SK-N-SH (cell line): ENCODE measurements around the gene CCDC192. TPM values are rescaled to one million over a fixed set of nuclear protein-coding genes. Genes with fewer than 3 reads are reported as not detected.

Experiments
- CTCF ChIA-PET: fragments of 300-600, 350-600 bp; formaldehyde crosslinking; extraction: SDS; loops from one replicate; lab custom pipeline; 2021; lab: Yijun Ruan, JAX
- POLR2A ChIA-PET: fragments of 350-600 bp; sonication (Branson Sonifier 250); formaldehyde crosslinking; extraction: SDS; loops from one replicate; lab custom pipeline; 2020; ENCODE audit warnings: antibody characterized with exemption, inconsistent platforms; lab: Yijun Ruan, JAX
- DNase-seq: peaks from one replicate; pipeline ENCODE4 v3.0.0; 2012
- H2AFZ ChIP-seq: fragments of 200-600 bp; sonication (generic); 2 replicates; pipeline ENCODE4 v1.8.1; 2016; ENCODE audit warnings: antibody characterized with exemption, mild to moderate bottlenecking, low read depth
- H3F3A ChIP-seq: fragments of 200-600 bp; sonication (generic); replicated peaks from 2 replicates; pipeline ENCODE3; 2016; ENCODE audit warnings: antibody characterized with exemption, mild to moderate bottlenecking; ENCODE audit not compliant: insufficient read depth
- H3K27ac ChIP-seq, 2 experiments: fragments of 200-500 bp in 1 of 2; fragments of 200-600 bp in 1 of 2; sonication (Bioruptor generic) in 1 of 2; sonication (generic), shearing (Covaris generic) in 1 of 2; 2 replicates each; pipeline versions ENCODE4 v1.5.1 to v1.6.1; 2014 to 2016; ENCODE audit warnings: low read depth in 2 of 2, inconsistent platforms in 1 of 2, low read length in 1 of 2, mild to moderate bottlenecking in 1 of 2, mixed read lengths in 1 of 2
- H3K27me3 ChIP-seq: fragments of 200-600 bp; sonication (generic), shearing (Covaris generic); 2 replicates; pipeline ENCODE4 v1.6.1; 2016; ENCODE audit warnings: mixed run types; ENCODE audit not compliant: insufficient read depth
- H3K36me3 ChIP-seq, 2 experiments: fragments of 200-500 bp in 1 of 2; fragments of 200-600 bp in 1 of 2; sonication (Bioruptor generic) in 1 of 2; sonication (generic) in 1 of 2; replicated peaks in 1 of 2; 2 replicates each; pipeline versions ENCODE3 to v1.5.1; 2014 to 2016; ENCODE audit warnings: low read length in 1 of 2, mild to moderate bottlenecking in 1 of 2; ENCODE audit not compliant: insufficient read depth in 2 of 2, control insufficient read depth in 1 of 2
- H3K4me1 ChIP-seq, 2 experiments: fragments of 200-500 bp in 1 of 2; fragments of 200-600 bp in 1 of 2; sonication (Bioruptor generic) in 1 of 2; sonication (generic), shearing (Covaris generic) in 1 of 2; 2 replicates each; pipeline versions ENCODE4 v1.5.1 to v1.6.1; 2014 to 2016; ENCODE audit warnings: low read depth in 1 of 2, low read length in 1 of 2, mixed run types in 1 of 2; ENCODE audit not compliant: insufficient read depth in 2 of 2, control insufficient read depth in 1 of 2
- H3K4me2 ChIP-seq: fragments of 200-600 bp; sonication (generic), shearing (Covaris generic); 2 replicates; pipeline ENCODE4 v1.6.1; 2017; ENCODE audit warnings: mixed run types
- H3K4me3 ChIP-seq, 2 experiments: fragments of 200-500 bp in 1 of 2; fragments of 200-600 bp in 1 of 2; sonication (Bioruptor generic) in 1 of 2; sonication (generic), shearing (Covaris generic) in 1 of 2; 2 replicates each; pipeline versions ENCODE4 v1.5.1 to v1.8.1; 2014 to 2016; ENCODE audit warnings: low read depth in 2 of 2, inconsistent platforms in 1 of 2, low read length in 1 of 2, mild to moderate bottlenecking in 1 of 2, mixed read lengths in 1 of 2, moderate library complexity in 1 of 2
- H3K79me2 ChIP-seq: fragments of 200-600 bp; sonication (generic); 2 replicates; pipeline ENCODE4 v1.8.1; 2017; ENCODE audit warnings: mild to moderate bottlenecking; ENCODE audit not compliant: insufficient read depth
- H3K9ac ChIP-seq: fragments of 200-600 bp; sonication (generic); 2 replicates; pipeline ENCODE4 v1.6.1; 2017; ENCODE audit warnings: mixed run types
- H3K9me2 ChIP-seq: fragments of 200-600 bp; sonication (generic); 2 replicates; pipeline ENCODE4 v1.6.1; 2017; ENCODE audit warnings: mixed run types
- H3K9me3 ChIP-seq: fragments of 200-600 bp; sonication (generic); 2 replicates; pipeline ENCODE4 v1.6.1; 2017; ENCODE audit warnings: mixed run types, mild to moderate bottlenecking, moderate library complexity
- H4K20me1 ChIP-seq: fragments of 200-600 bp; sonication (generic); 2 replicates; pipeline ENCODE4 v1.6.1; 2017; ENCODE audit warnings: mild to moderate bottlenecking, mixed run types; ENCODE audit not compliant: insufficient read depth
- EZH2phosphoT487 ChIP-seq: fragments of 200-600 bp; sonication (generic); IDR thresholded peaks from 2 replicates; pipeline ENCODE4 v1.6.1; 2017; ENCODE audit warnings: low read depth, mixed run types, mild to moderate bottlenecking, antibody characterized with exemption, moderate library complexity, borderline replicate concordance
- FOXM1 ChIP-seq: IDR thresholded peaks from 2 replicates; pipeline ENCODE4 v1.4.0; 2012; ENCODE audit warnings: low read depth, mild to moderate bottlenecking
- GABPA ChIP-seq: IDR thresholded peaks from 2 replicates; pipeline ENCODE4 v1.4.0; 2012; ENCODE audit warnings: low read depth, mild to moderate bottlenecking
- JUND ChIP-seq: IDR thresholded peaks from 2 replicates; pipeline ENCODE4 v1.4.0; 2012
- MXI1 ChIP-seq: IDR thresholded peaks from 2 replicates; pipeline ENCODE4 v1.6.1; 2012; ENCODE audit warnings: mild to moderate bottlenecking, low read depth, low read length, improper control_type of control experiment
- NFIC ChIP-seq: IDR thresholded peaks from 2 replicates; pipeline ENCODE4 v1.4.0; 2012; ENCODE audit warnings: borderline replicate concordance
- PBX3 ChIP-seq: IDR thresholded peaks from 2 replicates; pipeline ENCODE4; 2012
- POLR2AphosphoS5 ChIP-seq: IDR thresholded peaks from 2 replicates; pipeline ENCODE4 v1.6.1; 2012; ENCODE audit warnings: low read depth, low read length
- RAD21 ChIP-seq: IDR thresholded peaks from 2 replicates; pipeline ENCODE4 v1.6.1; 2012; ENCODE audit warnings: mild to moderate bottlenecking, low read length
- SIN3A ChIP-seq: IDR thresholded peaks from 2 replicates; pipeline ENCODE4 v1.6.1; 2012; ENCODE audit warnings: low read depth, mild to moderate bottlenecking, low read length, moderate library complexity, borderline replicate concordance
- SMC3 ChIP-seq: IDR thresholded peaks from 2 replicates; pipeline ENCODE4 v1.6.1; 2012; ENCODE audit warnings: low read depth, low read length, improper control_type of control experiment
- TAF1 ChIP-seq: IDR thresholded peaks from 2 replicates; pipeline ENCODE4 v1.6.1; 2012; ENCODE audit warnings: low read depth, mild to moderate bottlenecking, low read length, moderate library complexity, borderline replicate concordance
- USF1 ChIP-seq: IDR thresholded peaks from 2 replicates; pipeline ENCODE4 v1.4.0; 2012; ENCODE audit warnings: low read depth, borderline replicate concordance
- USF2 ChIP-seq: fragments of 150-350 bp; IDR thresholded peaks from 2 replicates; pipeline ENCODE4 v1.6.1; 2017; ENCODE audit warnings: antibody characterized with exemption, low read length, low read depth, borderline replicate concordance
- WGBS: methylation state at CpG from one replicate; pipeline ENCODE4 v1.1.6; 2017; ENCODE audit warnings: low lambda C conversion rate; 5-methylcytosine and 5-hydroxymethylcytosine counted together
- polyA plus RNA-seq, 3 experiments: library from polyadenylated mRNA; depleted of rRNA; stranded (reverse); fragments of >200 nt; gene quantifications; 2 replicates each; pipeline ENCODE4 v1.2.3, GENCODE V29; 2012
- TF ChIP-seq, protein P1 (sequence below): IDR thresholded peaks from 2 replicates; pipeline ENCODE4 v1.4.0; 2012; ENCODE audit warnings: low read depth, borderline replicate concordance
- TF ChIP-seq, protein P2 (sequence below): fragments of 200-600 bp; sonication (generic); IDR thresholded peaks from 2 replicates; pipeline ENCODE4 v1.6.1; 2017; ENCODE audit warnings: antibody characterized with exemption, mild to moderate bottlenecking, moderate library complexity

The CCDC192 gene
- polyA plus RNA-seq, 1 of the 3 experiments (the other 2 are of a cell fraction): not detected

DNA sequence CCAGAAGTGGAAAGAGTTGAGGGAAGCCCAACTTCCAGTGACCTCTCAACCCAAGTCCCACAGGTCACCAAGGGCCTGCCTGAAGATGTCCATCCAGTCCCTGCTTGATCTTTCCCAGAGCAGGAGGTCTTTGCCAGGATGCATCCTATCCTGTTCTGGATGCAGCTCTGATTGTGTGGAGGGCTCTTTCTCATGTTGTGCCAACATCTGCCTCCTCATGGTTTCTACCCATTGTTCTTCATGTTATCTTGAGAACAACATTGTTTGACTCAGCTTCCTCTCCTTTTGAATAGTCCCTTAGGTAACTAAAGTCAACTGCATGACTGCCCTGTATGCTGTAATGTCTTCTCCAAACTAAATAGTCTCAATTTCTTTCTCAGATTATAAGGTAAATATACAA lies 169.3 kb downstream of the CCDC192 start:
- POLR2A ChIA-PET: no interaction called here
- no peaks in the 10 kb centered on the region for H3K36me3 ChIP-seq
- H3K27me3 ChIP-seq: no peaks in the 10 kb centered on the region
- H3K79me2 ChIP-seq: no peaks in the 10 kb centered on the region
- H3K9me2 ChIP-seq: no peaks in the 10 kb centered on the region
- H3K4me2 ChIP-seq: no peak overlapping the region
- peak overlapping the region in 1 of 2 experiments; percentile 61; a peak in 1 of 4 replicates for H3K27ac ChIP-seq
- no peak overlapping the region for H2AFZ ChIP-seq
- peaks cover 0 to 8% of the 10 kb centered on the region in 2 experiments; a peak in 2 of 4 replicates for H3K4me1 ChIP-seq
- no peak for DNase-seq
- no peaks in the 10 kb centered on the region for H3F3A ChIP-seq
- H3K9ac ChIP-seq: no peak overlapping the region
- H3K4me3 ChIP-seq: no peak overlapping the region
- H3K9me3 ChIP-seq: no peaks in the 10 kb centered on the region
- no peaks in the 10 kb centered on the region for H4K20me1 ChIP-seq
- TF ChIP-seq JUND (no peak), NFIC (no peak), SMC3 (no peak), FOXM1 (no peak), GABPA (no peak), USF2 (no peak), PBX3 (no peak), MXI1 (no peak)
- TF ChIP-seq, protein P1, sequence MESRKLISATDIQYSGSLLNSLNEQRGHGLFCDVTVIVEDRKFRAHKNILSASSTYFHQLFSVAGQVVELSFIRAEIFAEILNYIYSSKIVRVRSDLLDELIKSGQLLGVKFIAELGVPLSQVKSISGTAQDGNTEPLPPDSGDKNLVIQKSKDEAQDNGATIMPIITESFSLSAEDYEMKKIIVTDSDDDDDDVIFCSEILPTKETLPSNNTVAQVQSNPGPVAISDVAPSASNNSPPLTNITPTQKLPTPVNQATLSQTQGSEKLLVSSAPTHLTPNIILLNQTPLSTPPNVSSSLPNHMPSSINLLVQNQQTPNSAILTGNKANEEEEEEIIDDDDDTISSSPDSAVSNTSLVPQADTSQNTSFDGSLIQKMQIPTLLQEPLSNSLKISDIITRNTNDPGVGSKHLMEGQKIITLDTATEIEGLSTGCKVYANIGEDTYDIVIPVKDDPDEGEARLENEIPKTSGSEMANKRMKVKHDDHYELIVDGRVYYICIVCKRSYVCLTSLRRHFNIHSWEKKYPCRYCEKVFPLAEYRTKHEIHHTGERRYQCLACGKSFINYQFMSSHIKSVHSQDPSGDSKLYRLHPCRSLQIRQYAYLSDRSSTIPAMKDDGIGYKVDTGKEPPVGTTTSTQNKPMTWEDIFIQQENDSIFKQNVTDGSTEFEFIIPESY: no peak
- TF ChIP-seq, all 33 proteins: peak for 0
- CTCF ChIA-PET: interaction anchor here (0.8 to 6.2 kb wide), 4 partner anchors 9 to 328 kb away, joined by 3 to 67 read pairs (median 4); no protein-coding TSS in a partner anchor

DNA sequence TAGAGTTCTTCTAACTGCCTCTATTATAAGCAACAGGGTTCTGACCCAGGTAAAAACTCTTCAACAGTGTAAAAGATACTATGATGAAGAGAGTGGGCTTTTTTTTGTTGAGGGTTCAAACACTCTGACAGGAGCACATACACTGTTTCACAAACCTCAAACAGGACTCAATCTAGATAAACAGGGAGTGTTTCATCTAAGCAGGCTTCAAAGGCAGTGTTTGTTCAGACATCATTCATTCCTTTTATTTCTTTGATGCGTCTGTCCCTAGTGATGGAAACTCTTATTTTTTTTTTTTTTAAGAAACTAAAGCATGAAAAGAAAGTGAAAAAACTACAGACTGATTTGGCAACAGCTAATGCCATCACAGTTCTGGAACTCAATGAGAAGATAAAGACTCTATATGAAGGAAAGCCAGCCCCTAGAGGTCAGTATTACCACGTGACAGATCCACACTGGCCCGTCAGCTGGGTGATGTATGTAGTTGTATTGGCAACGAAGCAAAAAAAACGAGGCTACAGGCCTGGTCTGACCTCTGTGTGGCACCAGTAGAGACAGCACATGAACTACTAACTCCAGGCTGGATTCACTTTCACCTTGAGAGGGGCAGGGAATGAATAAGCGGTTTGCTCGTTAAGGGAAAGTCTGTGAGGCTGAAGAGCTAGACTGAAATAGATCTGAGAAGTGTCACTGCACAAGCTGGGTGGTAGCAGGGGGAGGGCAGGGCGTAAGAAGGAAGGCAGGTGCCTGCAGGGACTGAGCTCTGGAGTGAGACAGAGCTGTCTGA lies 172.2 kb downstream of the CCDC192 start:
- Histone ChIP-seq H3K4me1 (peaks cover 0 to 8% of the 10 kb centered on the region in 2 experiments; a peak in 2 of 4 replicates), H3K9ac (no peak overlapping the region), H3K9me2 (no peaks in the 10 kb centered on the region), H3K36me3 (no peaks in the 10 kb centered on the region), H3K79me2 (no peaks in the 10 kb centered on the region), H3K27me3 (no peaks in the 10 kb centered on the region), H2AFZ (no peak overlapping the region), H3K27ac (no peak overlapping the region), H4K20me1 (no peaks in the 10 kb centered on the region), H3F3A (no peaks in the 10 kb centered on the region), H3K4me3 (no peak overlapping the region), H3K9me3 (no peaks in the 10 kb centered on the region), H3K4me2 (peak overlapping the region; percentile 35; the same call in 1 of the 2 replicates)
- CTCF ChIA-PET: interaction anchor here (0.5 to 6.2 kb wide), 34 partner anchors 9 to 1087 kb away, joined by 3 to 67 read pairs (median 4); partner anchors contain the start of gene SLC12A2
- POLR2A ChIA-PET: interaction anchor here (0.7 to 0.8 kb wide), 2 partner anchors 207 to 326 kb away, joined by 3 read pairs; no protein-coding TSS in a partner anchor
- peak; percentile 51 for DNase-seq
- 31% methylated on average over 8 of the region's 8 CpGs for WGBS
- TF ChIP-seq EZH2phosphoT487: no peak
- peak; percentile 76 for TF ChIP-seq PBX3
- peak; percentile 84 for TF ChIP-seq RAD21
- TF ChIP-seq USF2: no peak
- TF ChIP-seq FOXM1: no peak
- TF ChIP-seq, protein P2, sequence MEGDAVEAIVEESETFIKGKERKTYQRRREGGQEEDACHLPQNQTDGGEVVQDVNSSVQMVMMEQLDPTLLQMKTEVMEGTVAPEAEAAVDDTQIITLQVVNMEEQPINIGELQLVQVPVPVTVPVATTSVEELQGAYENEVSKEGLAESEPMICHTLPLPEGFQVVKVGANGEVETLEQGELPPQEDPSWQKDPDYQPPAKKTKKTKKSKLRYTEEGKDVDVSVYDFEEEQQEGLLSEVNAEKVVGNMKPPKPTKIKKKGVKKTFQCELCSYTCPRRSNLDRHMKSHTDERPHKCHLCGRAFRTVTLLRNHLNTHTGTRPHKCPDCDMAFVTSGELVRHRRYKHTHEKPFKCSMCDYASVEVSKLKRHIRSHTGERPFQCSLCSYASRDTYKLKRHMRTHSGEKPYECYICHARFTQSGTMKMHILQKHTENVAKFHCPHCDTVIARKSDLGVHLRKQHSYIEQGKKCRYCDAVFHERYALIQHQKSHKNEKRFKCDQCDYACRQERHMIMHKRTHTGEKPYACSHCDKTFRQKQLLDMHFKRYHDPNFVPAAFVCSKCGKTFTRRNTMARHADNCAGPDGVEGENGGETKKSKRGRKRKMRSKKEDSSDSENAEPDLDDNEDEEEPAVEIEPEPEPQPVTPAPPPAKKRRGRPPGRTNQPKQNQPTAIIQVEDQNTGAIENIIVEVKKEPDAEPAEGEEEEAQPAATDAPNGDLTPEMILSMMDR: peak; percentile 57
- no peak for TF ChIP-seq SIN3A
- peak; percentile 24; the same call in 1 of the 2 replicates for TF ChIP-seq USF1
- TF ChIP-seq TAF1: no peak
- no peak for TF ChIP-seq POLR2AphosphoS5
